ENCODE data around the gene CHRNB4. TPM values are rescaled to one million over a fixed set of nuclear protein-coding genes. Genes with fewer than 3 reads are reported as not detected.

CHRNB4 gene
- total and polyA plus RNA-seq, 2 of the 8 experiments (the other 6 are each of a cell fraction or from before 2014, with no cell fraction given), result 2.4 to 4.5 TPM

- TF ChIP-seq BACH1 (IDR thresholded peaks at IDR 0.05; ENCODE audit: low read length) (0 out of 2 replicates have a peak, but pooled peaks have one; percentile 9), MAFK (IDR thresholded peaks at IDR 0.05; ENCODE audit: low read depth, low read length) (no peak), KDM4A (IDR thresholded peaks at IDR 0.05; ENCODE audit: low read depth, low read length, severe bottlenecking) (peak; percentile 96), HDAC6 (IDR thresholded peaks at IDR 0.05; ENCODE audit: low read depth, low read length) (no peak), GABPA (IDR thresholded peaks at IDR 0.05; ENCODE audit: borderline replicate concordance, insufficient read depth, low read length) (no peak), RBBP5 (IDR thresholded peaks at IDR 0.05; ENCODE audit: borderline replicate concordance, low read depth, low read length) (peak; percentile 62; the same call in 1 of the 2 replicates), SAP30 (IDR thresholded peaks at IDR 0.05; ENCODE audit: insufficient read depth, insufficient replicate concordance, low read length) (peak; percentile 22), HDAC2 (IDR thresholded peaks at IDR 0.05; ENCODE audit: borderline replicate concordance in 1 of 2, low read depth in 2 of 2, low read length in 2 of 2) (no peak; a peak in 1 of 4 replicates), SP1 (IDR thresholded peaks at IDR 0.05; ENCODE audit: low read depth, low read length) (peak; percentile 18; the same call in 1 of the 2 replicates), BCL11A (IDR thresholded peaks at IDR 0.05; ENCODE audit: low read depth in 2 of 2, low read length in 2 of 2) (no peak), KDM1A (IDR thresholded peaks at IDR 0.05; ENCODE audit: borderline replicate concordance, low read length) (0 out of 2 replicates have a peak, but pooled peaks have one; percentile 12), SP4 (IDR thresholded peaks at IDR 0.05; ENCODE audit: low read length) (peak; percentile 37; the same call in 1 of the 2 replicates), CHD1 (IDR thresholded peaks at IDR 0.05; ENCODE audit: low read depth, low read length) (no peak), RNF2 (IDR thresholded peaks at IDR 0.05; ENCODE audit: borderline replicate concordance, low read depth, low read length, missing control alignments, poor library complexity, severe bottlenecking) (peak; percentile 44), CTCF (IDR thresholded peaks at IDR 0.05; ENCODE audit: control extremely low read depth in 1 of 3, insufficient read depth in 1 of 3, low read depth in 1 of 3, low read length in 3 of 3) (peak in 2 of 3 experiments; percentile 46 to 48; a peak in 3 of 4 replicates), FOSL1 (IDR thresholded peaks at IDR 0.05; ENCODE audit: insufficient read depth, low read depth, low read length) (peak; percentile 94), EGR1 (IDR thresholded peaks at IDR 0.05; ENCODE audit: borderline replicate concordance, low read depth, low read length) (peak; percentile 60; the same call in 1 of the 2 replicates)
- TF ChIP-seq, protein P1, sequence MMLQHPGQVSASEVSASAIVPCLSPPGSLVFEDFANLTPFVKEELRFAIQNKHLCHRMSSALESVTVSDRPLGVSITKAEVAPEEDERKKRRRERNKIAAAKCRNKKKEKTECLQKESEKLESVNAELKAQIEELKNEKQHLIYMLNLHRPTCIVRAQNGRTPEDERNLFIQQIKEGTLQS (IDR thresholded peaks at IDR 0.05; ENCODE audit: insufficient read depth, low read depth, low read length), result no peak
- TF ChIP-seq, protein P2, sequence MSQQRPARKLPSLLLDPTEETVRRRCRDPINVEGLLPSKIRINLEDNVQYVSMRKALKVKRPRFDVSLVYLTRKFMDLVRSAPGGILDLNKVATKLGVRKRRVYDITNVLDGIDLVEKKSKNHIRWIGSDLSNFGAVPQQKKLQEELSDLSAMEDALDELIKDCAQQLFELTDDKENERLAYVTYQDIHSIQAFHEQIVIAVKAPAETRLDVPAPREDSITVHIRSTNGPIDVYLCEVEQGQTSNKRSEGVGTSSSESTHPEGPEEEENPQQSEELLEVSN (IDR thresholded peaks at IDR 0.05), result peak; percentile 99
Observed at GRCh38 chr15:78641102-78641748, at the start of gene CHRNB4 (continued).
